ENCODE measurements around the gene ZNF496. TPM values are rescaled to one million over a fixed set of nuclear protein-coding genes. Genes with fewer than 3 reads are reported as not detected.
"Not testable (repeated sequence)": the region's sequence is repeated elsewhere in the genome, so short reads cannot be mapped to it uniquely, and the experiment has no call there.

The ZNF496 gene
- total RNA-seq, 1 donor from 2014 or later, result 64.2 TPM

GRCh38 chr1:247294282-247294681 is 37.4 kb downstream of the ZNF496 start:
- peaks cover 2% of the 10 kb centered on the region for H3K9me3 Mint-ChIP-seq
- H3K27ac Mint-ChIP-seq (ENCODE audit: unreplicated experiment), result no peak overlapping the region
- H3K4me3 Mint-ChIP-seq, result no peak overlapping the region
- peaks cover 13% of the 10 kb centered on the region for H3K4me1 Mint-ChIP-seq
- H3K27me3 Mint-ChIP-seq (ENCODE audit: low read depth), result peaks cover 5% of the 10 kb centered on the region
- DNase-seq (ENCODE audit: low read depth, low spot score), result no peak
- no peak for TF ChIP-seq CTCF (conservative IDR thresholded peaks at IDR 0.05)
- peaks cover 9% of the 10 kb centered on the region for H3K36me3 Mint-ChIP-seq (ENCODE audit: low read depth)

- H3K4me1 Mint-ChIP-seq, result peaks cover 7% of the 10 kb centered on the region
- H3K27me3 Mint-ChIP-seq (ENCODE audit: low read depth), result peaks cover 5% of the 10 kb centered on the region
- H3K9me3 Mint-ChIP-seq, result peaks cover 10% of the 10 kb centered on the region
- no peak overlapping the region for H3K4me3 Mint-ChIP-seq
- no peak for TF ChIP-seq CTCF (conservative IDR thresholded peaks at IDR 0.05)
- DNase-seq (ENCODE audit: low read depth, low spot score), result no peak
- peaks cover 14% of the 10 kb centered on the region for H3K36me3 Mint-ChIP-seq (ENCODE audit: low read depth)
- H3K27ac Mint-ChIP-seq (ENCODE audit: unreplicated experiment), result no peak overlapping the region
Measured at GRCh38 chr1:247293047-247293446, 38.6 kb downstream of the ZNF496 start.

- Mint-ChIP-seq H3K27me3 (ENCODE audit: low read depth) (peaks cover 5% of the 10 kb centered on the region), H3K4me1 (peaks cover 7% of the 10 kb centered on the region), H3K27ac (ENCODE audit: unreplicated experiment) (no peak overlapping the region), H3K9me3 (peaks cover 17% of the 10 kb centered on the region), H3K36me3 (ENCODE audit: low read depth) (peaks cover 22% of the 10 kb centered on the region), H3K4me3 (no peak overlapping the region)
- no peak for TF ChIP-seq CTCF (conservative IDR thresholded peaks at IDR 0.05)
- DNase-seq (ENCODE audit: low read depth, low spot score), result no peak
Measured at GRCh38 chr1:247291833-247292561, 39.7 kb downstream of the ZNF496 start.

GRCh38 chr1:247291161-247291560 is 40.5 kb downstream of the ZNF496 start:
- H3K4me3 Mint-ChIP-seq, result no peak overlapping the region
- TF ChIP-seq CTCF (conservative IDR thresholded peaks at IDR 0.05), result no peak
- peaks cover 21% of the 10 kb centered on the region for H3K9me3 Mint-ChIP-seq
- no peak overlapping the region for H3K27ac Mint-ChIP-seq (ENCODE audit: unreplicated experiment)
- peaks cover 27% of the 10 kb centered on the region for H3K36me3 Mint-ChIP-seq (ENCODE audit: low read depth)
- DNase-seq (ENCODE audit: low read depth, low spot score), result no peak
- H3K27me3 Mint-ChIP-seq (ENCODE audit: low read depth), result peaks cover 5% of the 10 kb centered on the region
- H3K4me1 Mint-ChIP-seq, result peaks cover 7% of the 10 kb centered on the region

GRCh38 chr1:247290576-247290975 is 41.1 kb downstream of the ZNF496 start:
- H3K36me3 Mint-ChIP-seq (ENCODE audit: low read depth), result peaks cover 32% of the 10 kb centered on the region
- peaks cover 5% of the 10 kb centered on the region for H3K27me3 Mint-ChIP-seq (ENCODE audit: low read depth)
- peaks cover 26% of the 10 kb centered on the region for H3K9me3 Mint-ChIP-seq
- peaks cover 5% of the 10 kb centered on the region for H3K4me1 Mint-ChIP-seq
- TF ChIP-seq CTCF (conservative IDR thresholded peaks at IDR 0.05), result no peak
- no peak overlapping the region for H3K4me3 Mint-ChIP-seq
- no peak for DNase-seq (ENCODE audit: low read depth, low spot score)
- H3K27ac Mint-ChIP-seq (ENCODE audit: unreplicated experiment), result no peak overlapping the region

GRCh38 chr1:247289274-247289892 is 42.3 kb downstream of the ZNF496 start:
- H3K4me3 Mint-ChIP-seq; H3K27me3 Mint-ChIP-seq (ENCODE audit: low read depth); DNase-seq (ENCODE audit: low read depth, low spot score); H3K4me1 Mint-ChIP-seq: not testable (repeated sequence)
- peaks cover 26% of the 10 kb centered on the region for H3K9me3 Mint-ChIP-seq
- peaks cover 32% of the 10 kb centered on the region for H3K36me3 Mint-ChIP-seq (ENCODE audit: low read depth)
- H3K27ac Mint-ChIP-seq (ENCODE audit: unreplicated experiment), result peak overlapping the region; percentile 77
